Measurements from ENCODE around the gene RNASEH2B.

Gene RNASEH2B

DNA sequence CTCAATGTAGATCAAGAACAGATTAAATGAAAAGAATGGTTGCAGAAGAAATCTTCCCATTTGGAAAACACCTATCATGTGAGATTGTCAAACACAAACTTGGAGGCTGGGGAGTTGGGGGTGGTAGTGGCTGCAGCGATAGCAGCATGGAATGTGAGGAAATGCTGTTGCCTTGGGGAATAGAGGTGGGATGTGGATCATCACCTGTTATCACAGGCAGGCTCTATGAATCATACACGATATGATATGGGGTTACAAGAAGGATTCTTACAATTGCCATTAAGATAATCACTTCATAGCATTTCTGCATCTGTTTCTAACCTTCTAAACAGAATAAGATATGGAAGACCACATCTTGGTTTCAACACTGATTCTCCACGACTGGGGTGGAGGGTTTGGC is 88.7 kb downstream of the RNASEH2B start:
- no peak for DNase-seq (ENCODE audit: low spot score)

DNA sequence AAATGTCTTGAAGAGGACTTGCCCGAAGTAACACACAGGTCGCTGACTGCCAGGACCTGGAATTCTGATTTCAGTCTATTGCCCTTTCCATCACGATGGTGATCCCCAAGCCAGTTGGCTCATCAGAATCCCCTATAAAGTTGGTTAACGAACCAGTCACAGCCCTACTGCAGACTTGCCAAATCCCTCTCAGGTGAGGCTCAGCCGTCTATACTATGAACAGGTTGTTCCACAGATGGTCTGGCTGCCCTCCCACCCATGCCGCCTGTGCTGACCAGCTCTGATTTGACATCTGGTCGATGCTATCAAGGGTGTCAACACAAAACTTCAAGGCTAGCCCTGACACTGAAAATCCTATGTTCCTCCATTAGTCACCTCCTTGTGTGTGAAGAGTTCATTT is 90.0 kb downstream of the RNASEH2B start:
- DNase-seq (ENCODE audit: low spot score), result no peak

- DNase-seq (ENCODE audit: low spot score), result no peak
These were observed 90.5 kb downstream of the RNASEH2B start for GRCh38 chr13:51000061-51000460.

DNA sequence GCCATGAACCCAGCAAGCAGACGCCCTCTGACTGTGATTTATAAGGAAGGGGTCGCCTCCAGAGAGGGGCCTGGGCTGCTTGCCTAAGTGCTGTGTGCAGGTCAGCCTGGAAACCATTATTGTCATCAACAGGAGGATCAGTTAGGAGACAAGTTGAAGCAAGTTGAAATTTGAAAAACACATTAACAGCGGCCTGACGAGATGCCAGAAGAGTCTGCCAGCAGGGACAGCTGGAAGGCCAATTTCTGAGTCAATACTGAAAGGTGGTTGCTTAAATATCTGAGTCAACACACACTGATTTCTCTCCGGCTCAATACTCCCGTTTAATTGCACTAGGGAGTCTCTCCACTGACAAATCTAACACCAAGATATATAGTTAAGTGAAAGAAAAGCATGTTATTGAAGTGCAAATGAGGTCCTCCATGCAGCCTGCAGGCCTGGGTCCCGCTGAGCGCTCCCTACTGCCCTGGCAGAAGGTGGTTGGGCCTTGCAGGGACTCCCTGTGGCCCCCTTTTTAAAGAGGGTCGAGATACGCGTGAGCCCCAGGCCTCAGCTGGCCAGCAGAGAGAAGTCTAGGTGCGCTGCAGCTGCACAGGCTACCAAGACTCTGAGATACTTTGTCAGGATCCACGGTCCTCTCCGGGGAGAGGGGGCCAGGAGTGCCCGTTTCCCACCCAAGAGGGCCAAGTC is 91.1 kb downstream of the RNASEH2B start:
- no peak for DNase-seq (ENCODE audit: low spot score)

DNA sequence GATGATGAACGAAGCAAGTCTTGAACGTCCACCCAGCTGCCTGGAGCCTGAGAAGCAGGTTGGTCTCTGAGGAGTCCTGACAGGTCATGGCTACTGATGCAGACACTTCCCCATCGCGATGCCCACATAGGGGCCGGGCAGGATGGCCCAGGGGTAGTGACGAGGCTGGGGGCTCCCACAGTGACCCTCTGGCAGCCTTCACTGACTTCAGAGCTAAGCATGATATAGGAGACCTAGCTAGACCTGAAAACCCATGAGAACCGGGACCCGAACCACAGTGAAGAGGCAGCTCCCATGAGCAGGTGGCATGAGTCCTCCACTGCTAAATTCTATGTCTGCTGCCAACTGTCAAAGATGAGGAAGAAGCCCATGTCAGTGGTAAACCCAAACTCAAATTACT is 91.7 kb downstream of the RNASEH2B start:
- no peak for DNase-seq (ENCODE audit: low spot score)

- no peak for DNase-seq (ENCODE audit: low spot score)
These were observed 93.1 kb downstream of the RNASEH2B start for GRCh38 chr13:51002736-51003135.

DNA sequence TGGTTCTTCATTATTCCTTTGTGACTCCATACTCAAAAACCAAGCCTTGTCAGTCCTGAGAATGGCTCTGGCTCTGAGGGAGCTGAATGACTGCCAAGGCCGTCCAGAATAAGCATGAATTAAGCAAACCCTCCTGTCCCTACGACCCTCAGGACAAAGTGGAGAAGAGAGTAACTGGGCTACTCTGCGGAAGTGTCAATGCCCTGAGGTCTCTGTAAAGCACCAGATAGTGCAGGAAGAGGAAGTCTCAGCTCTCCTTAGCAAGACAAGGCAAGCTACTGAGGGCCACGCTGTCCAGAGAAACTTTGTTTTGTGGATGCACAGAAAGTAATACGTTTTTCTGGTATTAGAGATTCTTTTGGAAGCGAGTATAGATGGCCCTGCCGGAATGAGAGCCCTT is 94.1 kb downstream of the RNASEH2B start:
- no peak for DNase-seq (ENCODE audit: low spot score)

- no peak for DNase-seq (ENCODE audit: low spot score)
These were observed 94.7 kb downstream of the RNASEH2B start for GRCh38 chr13:51004111-51004865.

DNA sequence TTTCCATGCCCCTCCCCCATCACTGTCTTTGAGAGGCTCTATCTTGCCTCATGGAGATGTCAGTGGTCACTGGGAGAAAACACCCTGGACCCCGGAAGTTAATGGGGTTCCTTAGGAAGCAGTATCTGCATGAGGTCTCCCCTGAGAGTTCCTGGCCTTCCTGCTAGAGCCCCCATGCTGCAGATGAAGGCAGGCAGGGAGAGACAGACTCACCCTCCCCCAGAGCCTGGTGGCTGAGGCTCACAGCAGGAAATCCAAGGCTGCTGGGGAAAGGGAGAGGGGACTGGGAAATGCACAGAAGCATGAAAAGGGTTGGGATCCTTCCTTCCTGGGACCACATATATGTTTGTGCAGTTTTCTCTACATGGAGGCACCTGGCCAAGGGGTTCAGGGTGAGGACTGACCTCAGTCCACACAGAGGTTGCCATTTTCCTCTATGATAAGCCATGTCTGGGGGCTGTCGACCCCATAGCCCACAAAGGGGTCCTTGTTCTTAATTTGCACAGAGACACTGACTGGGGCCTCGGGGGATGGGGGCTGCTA is 95.4 kb downstream of the RNASEH2B start:
- DNase-seq (ENCODE audit: low spot score), result no peak

DNA sequence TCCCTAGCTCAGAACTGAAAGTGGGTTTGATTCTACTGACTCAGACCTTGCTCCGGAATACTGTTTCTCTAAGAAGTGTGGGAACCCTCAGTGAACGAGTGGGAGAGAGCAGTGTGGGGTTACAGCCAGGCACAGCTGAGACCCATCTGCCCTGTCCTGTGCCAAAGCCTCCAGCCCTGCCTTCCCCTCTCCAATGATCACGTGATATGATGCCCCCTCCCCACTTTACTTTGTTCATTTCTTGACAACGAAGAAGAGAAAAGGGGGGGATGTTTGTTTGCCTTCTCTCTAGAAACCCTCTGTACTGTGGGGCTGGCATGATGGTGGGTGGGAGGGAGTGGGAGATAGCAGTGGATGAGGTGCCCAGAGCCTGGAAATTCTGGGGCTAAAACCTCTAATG is 96.0 kb downstream of the RNASEH2B start:
- no peak for DNase-seq (ENCODE audit: low spot score)

Measured in HuH-7.5 (cell line).